ENCODE measurements around the gene RPL31. TPM values are rescaled to one million over a fixed set of nuclear protein-coding genes. Genes with fewer than 3 reads are reported as not detected.

Gene RPL31
- total and polyA plus RNA-seq, 4 donors: 690 to 2,674 (median 1,725) TPM

DNA sequence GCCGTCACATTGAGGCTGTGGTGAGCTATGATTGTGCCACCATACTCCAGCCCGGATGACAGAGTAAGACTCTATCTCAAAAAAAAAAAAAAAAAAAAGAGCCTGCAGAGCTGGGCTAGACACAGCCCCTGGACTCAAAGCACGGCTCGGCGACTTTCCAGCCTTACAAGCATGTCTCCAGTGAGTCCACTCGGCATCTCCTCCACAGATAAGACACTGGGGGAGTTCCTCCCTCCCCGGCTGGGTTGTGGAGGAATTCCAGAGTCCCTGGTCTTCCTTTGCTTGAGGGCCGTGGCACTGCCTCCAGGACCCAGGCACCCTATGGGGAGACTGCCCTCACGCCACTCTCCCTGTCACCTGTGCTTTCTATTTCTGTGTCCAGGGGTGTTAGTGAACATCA lies 30.9 kb upstream of the RPL31 start:
- Histone ChIP-seq H3K27me3 (ENCODE audit: control insufficient read depth, insufficient read depth, low read length) (no peaks in the 10 kb centered on the region), H3K9me3 (ENCODE audit: control insufficient read depth, insufficient read depth, low read length) (no peaks in the 10 kb centered on the region), H3K27ac (ENCODE audit: low read depth, low read length) (no peak overlapping the region), H3K4me3 (ENCODE audit: low read depth, low read length) (no peak overlapping the region), H3K36me3 (ENCODE audit: control insufficient read depth, insufficient read depth, low read length) (peaks cover 50% of the 10 kb centered on the region), H3K4me1 (ENCODE audit: control insufficient read depth, insufficient read depth, low read length) (no peaks in the 10 kb centered on the region)
- DNase-seq (ENCODE audit: low read depth in 4 of 6, low spot score in 6 of 6): no peak
- no CpG with 5 or more reads among the region's 9 CpGs for WGBS (ENCODE audit: insufficient coverage)

DNA sequence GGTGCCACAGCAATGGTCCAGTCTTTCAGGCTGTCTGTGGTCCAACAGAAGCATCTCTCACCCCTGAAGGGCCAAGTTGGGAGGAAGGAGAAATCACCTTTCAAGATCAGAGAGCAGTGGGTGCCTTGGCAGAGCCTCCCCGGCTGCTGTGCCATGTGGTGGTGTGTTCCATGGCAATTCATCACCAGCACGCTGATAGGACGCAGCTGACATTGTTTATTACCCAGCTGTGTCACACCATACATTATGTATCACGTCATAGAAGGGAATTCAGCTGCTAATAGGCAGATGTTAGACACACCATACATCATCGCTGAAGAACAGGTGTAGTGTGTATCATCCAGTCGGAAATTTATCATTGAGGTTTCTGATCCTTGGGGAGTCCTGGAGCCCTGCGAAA lies 29.6 kb upstream of the RPL31 start:
- WGBS (ENCODE audit: insufficient coverage): no CpG with 5 or more reads among the region's 7 CpGs
- Histone ChIP-seq H3K9me3 (ENCODE audit: control insufficient read depth, insufficient read depth, low read length) (no peaks in the 10 kb centered on the region), H3K4me3 (ENCODE audit: low read depth, low read length) (no peak overlapping the region), H3K36me3 (ENCODE audit: control insufficient read depth, insufficient read depth, low read length) (peaks cover 53% of the 10 kb centered on the region), H3K4me1 (ENCODE audit: control insufficient read depth, insufficient read depth, low read length) (no peaks in the 10 kb centered on the region), H3K27me3 (ENCODE audit: control insufficient read depth, insufficient read depth, low read length) (no peaks in the 10 kb centered on the region), H3K27ac (ENCODE audit: low read depth, low read length) (no peak overlapping the region)
- no peak for DNase-seq (ENCODE audit: low read depth in 4 of 6, low spot score in 6 of 6)

DNA sequence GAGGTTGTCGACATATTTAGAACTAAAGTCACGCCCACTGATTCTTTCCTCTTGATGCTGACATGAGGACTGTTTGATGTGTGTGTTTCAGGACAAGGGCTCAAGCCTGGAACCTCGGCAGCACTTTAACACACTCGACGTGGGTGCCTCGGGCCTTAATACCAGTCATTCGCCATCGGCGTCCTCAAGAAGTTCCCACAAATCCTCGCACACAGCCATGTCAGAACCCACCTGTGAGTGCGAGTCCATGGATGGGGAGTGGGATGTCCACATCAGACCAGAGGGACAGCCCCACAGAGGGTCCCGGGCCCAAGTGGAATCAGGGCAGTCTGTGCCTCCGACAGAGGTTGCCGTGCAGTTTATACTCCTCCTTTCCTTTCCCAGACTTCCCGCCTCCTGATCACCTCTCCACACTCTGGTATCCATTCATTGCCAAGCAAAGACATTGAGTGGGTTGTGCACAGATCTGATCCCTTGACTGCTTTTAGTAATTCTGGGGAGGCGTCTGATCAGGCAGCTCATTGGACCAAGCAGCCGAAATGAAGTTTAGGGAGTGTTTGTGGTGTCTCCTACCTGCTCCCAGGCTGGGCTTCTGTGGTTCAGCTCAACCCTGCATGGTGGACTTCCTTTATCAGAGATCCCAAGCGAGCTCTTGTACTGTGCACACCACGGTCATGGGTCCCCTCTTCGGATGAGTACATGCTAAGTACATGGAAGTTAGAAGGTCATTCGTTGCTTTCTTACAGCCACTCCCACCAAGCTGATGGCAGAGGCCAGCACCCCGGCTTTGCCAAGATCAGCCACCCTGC lies 27.2 kb upstream of the RPL31 start:
- no peaks in the 10 kb centered on the region for H3K4me1 ChIP-seq (ENCODE audit: control insufficient read depth, insufficient read depth, low read length)
- DNase-seq (ENCODE audit: low read depth in 4 of 6, low spot score in 6 of 6): no peak
- H3K36me3 ChIP-seq (ENCODE audit: control insufficient read depth, insufficient read depth, low read length): peaks cover 52% of the 10 kb centered on the region
- WGBS (ENCODE audit: insufficient coverage): 94% methylated on average over 17 of the region's 22 CpGs
- H3K27ac ChIP-seq (ENCODE audit: low read depth, low read length): no peak overlapping the region
- H3K9me3 ChIP-seq (ENCODE audit: control insufficient read depth, insufficient read depth, low read length): no peaks in the 10 kb centered on the region
- H3K4me3 ChIP-seq (ENCODE audit: low read depth, low read length): no peak overlapping the region
- no peaks in the 10 kb centered on the region for H3K27me3 ChIP-seq (ENCODE audit: control insufficient read depth, insufficient read depth, low read length)

DNA sequence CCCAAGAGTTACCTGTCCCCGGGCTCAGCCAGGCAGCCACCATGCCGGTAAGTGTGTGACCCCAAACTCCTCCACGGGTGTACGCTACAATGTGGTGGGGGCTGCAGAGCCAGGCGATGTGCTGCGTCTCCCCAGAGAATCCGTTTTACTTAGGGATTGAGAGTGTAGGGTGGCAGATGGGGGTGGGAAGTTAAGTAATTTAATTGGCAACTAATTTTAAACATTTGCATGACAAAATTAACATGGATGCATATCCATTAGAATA lies 26.6 kb upstream of the RPL31 start:
- Histone ChIP-seq H3K36me3 (ENCODE audit: control insufficient read depth, insufficient read depth, low read length) (peaks cover 48% of the 10 kb centered on the region), H3K27ac (ENCODE audit: low read depth, low read length) (no peak overlapping the region), H3K27me3 (ENCODE audit: control insufficient read depth, insufficient read depth, low read length) (no peaks in the 10 kb centered on the region), H3K4me3 (ENCODE audit: low read depth, low read length) (no peak overlapping the region), H3K4me1 (ENCODE audit: control insufficient read depth, insufficient read depth, low read length) (no peaks in the 10 kb centered on the region), H3K9me3 (ENCODE audit: control insufficient read depth, insufficient read depth, low read length) (no peaks in the 10 kb centered on the region)
- DNase-seq (ENCODE audit: low read depth in 4 of 6, low spot score in 6 of 6): no peak
- WGBS (ENCODE audit: insufficient coverage): 99% methylated on average over 4 of the region's 7 CpGs

DNA sequence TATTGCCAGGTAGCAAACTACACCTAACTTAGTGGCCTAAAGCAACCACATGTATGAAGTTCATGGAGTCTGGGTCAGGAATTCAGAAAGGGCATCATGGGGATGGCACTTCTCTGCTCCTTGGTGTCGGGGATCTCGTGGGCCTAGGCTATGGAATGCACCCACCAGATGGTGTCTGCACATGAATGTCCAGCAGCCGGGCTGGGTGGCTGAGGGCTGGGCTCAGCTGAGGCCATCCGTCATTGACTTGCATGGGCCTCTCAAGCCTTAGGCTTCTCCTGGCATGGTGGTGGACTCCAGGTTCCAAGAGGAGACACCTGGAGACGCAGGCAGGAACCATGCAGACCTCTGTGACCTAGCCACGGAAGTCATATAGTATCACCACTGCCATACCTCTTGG lies 26.0 kb upstream of the RPL31 start:
- peaks cover 48% of the 10 kb centered on the region for H3K36me3 ChIP-seq (ENCODE audit: control insufficient read depth, insufficient read depth, low read length)
- WGBS (ENCODE audit: insufficient coverage): 82% methylated on average over 6 of the region's 6 CpGs
- H3K4me1 ChIP-seq (ENCODE audit: control insufficient read depth, insufficient read depth, low read length): no peaks in the 10 kb centered on the region
- no peaks in the 10 kb centered on the region for H3K9me3 ChIP-seq (ENCODE audit: control insufficient read depth, insufficient read depth, low read length)
- no peak for DNase-seq (ENCODE audit: low read depth in 4 of 6, low spot score in 6 of 6)
- H3K4me3 ChIP-seq (ENCODE audit: low read depth, low read length): no peak overlapping the region
- no peaks in the 10 kb centered on the region for H3K27me3 ChIP-seq (ENCODE audit: control insufficient read depth, insufficient read depth, low read length)
- H3K27ac ChIP-seq (ENCODE audit: low read depth, low read length): no peak overlapping the region

DNA sequence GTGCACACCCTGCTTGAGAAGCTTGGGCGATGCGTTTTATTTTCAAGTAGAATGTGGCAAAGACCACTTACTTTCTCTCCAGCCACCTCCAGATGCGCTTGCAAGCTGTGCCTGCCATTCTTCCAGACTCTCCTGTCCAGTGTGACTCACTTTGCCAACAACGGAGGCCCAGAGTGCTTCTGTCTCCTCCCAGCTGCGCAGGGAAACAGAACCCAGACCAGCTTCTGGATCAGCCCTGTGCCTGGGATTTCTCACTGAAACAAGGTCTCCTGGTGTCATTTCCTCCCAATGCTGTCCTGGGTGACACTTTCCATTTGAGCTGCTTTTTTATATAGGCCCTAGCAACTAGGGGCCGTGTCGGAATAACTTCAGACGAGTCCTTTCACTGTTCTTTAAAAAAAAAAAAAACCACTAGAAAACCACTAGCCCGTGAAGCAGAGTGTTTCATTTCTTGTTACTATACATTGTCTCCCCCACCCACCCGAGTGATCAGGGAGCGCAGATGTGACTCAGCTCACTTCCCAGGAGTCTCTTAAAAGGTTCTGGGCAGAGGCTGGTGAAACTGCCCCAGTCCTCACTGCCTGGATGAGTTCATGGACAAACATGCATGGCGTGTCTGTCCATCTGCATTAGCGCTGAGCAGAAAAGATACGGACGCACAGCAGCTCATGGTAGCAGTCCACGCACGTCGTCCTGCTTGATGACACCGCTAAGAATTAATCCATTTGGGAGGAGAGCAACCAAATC lies 25.3 kb upstream of the RPL31 start:
- no peak for DNase-seq (ENCODE audit: low read depth in 4 of 6, low spot score in 6 of 6)
- Histone ChIP-seq H3K27ac (ENCODE audit: low read depth, low read length) (no peak overlapping the region), H3K4me3 (ENCODE audit: low read depth, low read length) (no peak overlapping the region), H3K4me1 (ENCODE audit: control insufficient read depth, insufficient read depth, low read length) (no peaks in the 10 kb centered on the region), H3K36me3 (ENCODE audit: control insufficient read depth, insufficient read depth, low read length) (peaks cover 43% of the 10 kb centered on the region), H3K27me3 (ENCODE audit: control insufficient read depth, insufficient read depth, low read length) (no peaks in the 10 kb centered on the region), H3K9me3 (ENCODE audit: control insufficient read depth, insufficient read depth, low read length) (no peaks in the 10 kb centered on the region)
- 81% methylated on average over 15 of the region's 19 CpGs for WGBS (ENCODE audit: insufficient coverage)

DNA sequence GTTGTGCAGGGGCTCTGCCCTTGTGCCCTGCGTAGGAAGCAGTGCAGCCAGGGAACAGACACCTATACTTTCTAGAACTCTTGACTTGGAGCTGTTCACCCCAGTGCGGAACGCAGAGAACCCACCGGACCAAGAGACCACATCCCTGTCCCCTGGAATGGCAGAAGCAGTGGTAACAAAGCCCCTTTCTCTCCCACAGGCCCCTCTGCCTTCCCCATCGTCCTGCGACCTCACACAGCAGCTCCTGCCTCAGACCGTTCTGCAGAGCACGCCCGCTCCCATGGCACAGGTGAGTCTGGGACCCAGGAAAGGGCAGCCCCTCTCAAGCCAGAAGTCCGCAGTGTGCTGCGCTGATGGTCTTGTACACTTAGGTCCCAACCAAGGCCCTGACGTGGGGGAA lies 24.6 kb upstream of the RPL31 start:
- Histone ChIP-seq H3K4me3 (ENCODE audit: low read depth, low read length) (no peak overlapping the region), H3K27ac (ENCODE audit: low read depth, low read length) (no peak overlapping the region), H3K9me3 (ENCODE audit: control insufficient read depth, insufficient read depth, low read length) (no peaks in the 10 kb centered on the region), H3K4me1 (ENCODE audit: control insufficient read depth, insufficient read depth, low read length) (no peaks in the 10 kb centered on the region), H3K27me3 (ENCODE audit: control insufficient read depth, insufficient read depth, low read length) (no peaks in the 10 kb centered on the region), H3K36me3 (ENCODE audit: control insufficient read depth, insufficient read depth, low read length) (peaks cover 47% of the 10 kb centered on the region)
- 91% methylated on average over 11 of the region's 12 CpGs for WGBS (ENCODE audit: insufficient coverage)
- no peak for DNase-seq (ENCODE audit: low read depth in 4 of 6, low spot score in 6 of 6)

DNA sequence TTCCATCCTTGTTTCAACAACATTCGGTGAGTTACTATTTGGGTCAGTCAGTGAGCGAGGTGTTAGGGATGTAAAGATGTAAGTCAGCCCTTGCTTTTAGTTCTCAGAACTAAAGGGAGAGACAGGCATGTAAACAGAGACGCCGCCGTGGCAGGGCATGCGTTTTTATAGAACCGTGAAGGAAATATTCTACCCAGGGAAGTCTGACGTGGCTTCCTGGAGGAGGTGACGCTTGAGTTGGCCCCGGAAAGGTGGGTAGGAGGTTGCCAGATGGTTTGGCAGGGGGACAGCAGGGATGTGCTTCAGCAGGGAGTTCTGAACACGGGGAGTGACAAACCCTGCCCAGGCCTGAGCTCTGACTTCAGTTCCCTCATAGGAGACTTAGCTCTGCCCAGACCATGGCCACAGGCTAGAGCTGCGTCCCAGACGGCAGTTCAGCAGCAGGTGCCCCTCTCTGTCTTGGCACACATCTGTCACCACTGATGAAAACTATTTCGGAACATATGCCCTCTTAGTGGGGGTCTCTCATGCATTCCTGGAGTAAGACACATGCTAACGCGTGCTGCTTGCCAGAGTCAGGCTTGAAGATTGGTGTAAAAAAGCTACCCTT lies 23.4 kb upstream of the RPL31 start:
- H3K4me3 ChIP-seq (ENCODE audit: low read depth, low read length): no peak overlapping the region

DNA sequence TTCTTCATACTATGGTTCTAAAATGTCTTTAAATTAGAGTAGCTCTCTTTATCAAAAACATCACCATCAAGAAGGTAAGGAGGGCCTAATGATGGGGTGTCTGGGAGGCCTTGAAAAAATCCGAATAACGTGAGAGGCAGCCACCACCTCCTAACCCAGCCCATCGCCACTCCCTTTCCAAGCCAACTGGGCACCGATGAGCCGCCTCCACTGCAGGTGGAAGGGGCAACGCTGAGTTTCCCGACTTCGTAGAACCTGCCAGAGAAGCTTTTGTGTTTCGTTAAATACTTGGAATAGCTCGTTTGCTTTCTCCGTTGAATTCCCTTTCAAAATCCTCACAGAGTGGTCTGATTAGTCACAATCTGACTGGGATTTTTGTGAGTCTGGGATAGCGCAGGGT lies 22.0 kb upstream of the RPL31 start:
- Histone ChIP-seq H3K27me3 (ENCODE audit: control insufficient read depth, insufficient read depth, low read length) (no peaks in the 10 kb centered on the region), H3K4me3 (ENCODE audit: low read depth, low read length) (no peak overlapping the region), H3K27ac (ENCODE audit: low read depth, low read length) (no peak overlapping the region), H3K9me3 (ENCODE audit: control insufficient read depth, insufficient read depth, low read length) (no peaks in the 10 kb centered on the region), H3K36me3 (ENCODE audit: control insufficient read depth, insufficient read depth, low read length) (peaks cover 41% of the 10 kb centered on the region), H3K4me1 (ENCODE audit: control insufficient read depth, insufficient read depth, low read length) (no peaks in the 10 kb centered on the region)
- DNase-seq (ENCODE audit: low read depth in 4 of 6, low spot score in 6 of 6): no peak
- 99% methylated on average over 6 of the region's 12 CpGs for WGBS (ENCODE audit: insufficient coverage)

More for the DNA sequence above, 23.4 kb upstream of the RPL31 start:
- peaks cover 49% of the 10 kb centered on the region for H3K36me3 ChIP-seq (ENCODE audit: control insufficient read depth, insufficient read depth, low read length)
- DNase-seq (ENCODE audit: low read depth in 4 of 6, low spot score in 6 of 6): peak in 2 of 6 donors; percentile 57 to 75
- H3K27me3 ChIP-seq (ENCODE audit: control insufficient read depth, insufficient read depth, low read length): no peaks in the 10 kb centered on the region
- 43% methylated on average over 13 of the region's 16 CpGs for WGBS (ENCODE audit: insufficient coverage)
- no peak overlapping the region for H3K27ac ChIP-seq (ENCODE audit: low read depth, low read length)
- no peaks in the 10 kb centered on the region for H3K9me3 ChIP-seq (ENCODE audit: control insufficient read depth, insufficient read depth, low read length)
- H3K4me1 ChIP-seq (ENCODE audit: control insufficient read depth, insufficient read depth, low read length): no peaks in the 10 kb centered on the region

All from spinal cord (tissue), 10 donors.